ENCODE measurements around the gene C1QL1.

DNA sequence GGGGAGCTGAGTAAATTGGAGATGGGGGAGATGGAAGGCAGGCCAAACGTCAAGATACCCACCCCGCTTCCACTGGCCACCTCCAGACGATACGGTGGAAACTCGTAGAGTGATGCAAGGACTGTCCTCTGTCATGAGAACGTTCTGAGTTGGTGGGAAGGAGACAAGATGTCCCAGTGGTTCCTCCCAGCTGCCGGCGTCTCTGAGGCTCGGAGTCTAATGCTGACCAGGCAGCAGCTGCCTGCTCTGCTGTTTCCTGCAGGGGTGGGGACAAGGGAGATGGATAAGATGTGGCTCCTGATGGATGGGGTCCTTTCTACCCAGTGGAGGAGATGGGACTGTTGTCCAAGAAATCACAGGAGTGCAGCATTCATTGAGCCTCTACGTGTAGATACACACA is 28.2 kb upstream of the C1QL1 start:
- no peak for TF ChIP-seq RAD21 (CRISPR knock-in tag; conservative IDR thresholded peaks at IDR 0.05 in 1 of 2, IDR thresholded peaks at IDR 0.05 in 1 of 2)
- no peak for TF ChIP-seq ZNF785 (CRISPR knock-in tag; IDR thresholded peaks at IDR 0.05)
- TF ChIP-seq DACH1 (IDR thresholded peaks at IDR 0.05; ENCODE audit: partially characterized antibody), result no peak
- TF ChIP-seq HMGN3 (IDR thresholded peaks at IDR 0.05; ENCODE audit: borderline replicate concordance, extremely low read depth, insufficient read length, low read depth, low read length), result no peak

All from K562 (cell line).